ENCODE measurements around the gene SRP68.

The SRP68 gene

GRCh38 chr17:76056882-76057281, 15.4 kb downstream of the SRP68 start:
- H3K9me3 ChIP-seq (replicated peaks in 1 of 11): no peaks in the 10 kb centered on the region
- peaks cover 0 to 18% (median 0%) of the 10 kb centered on the region in 10 experiments; a peak in 7 of 20 replicates for H3K4me1 ChIP-seq
- H3K4me2 ChIP-seq: no peak overlapping the region
- no peaks in the 10 kb centered on the region for H3K27me3 ChIP-seq
- peaks cover 96 to 100% (median 98%) of the 10 kb centered on the region in 11 experiments for H3K36me3 ChIP-seq
- H3K9ac ChIP-seq: no peak overlapping the region
- H4K20me1 ChIP-seq: peaks cover 0 to 41% (median 14%) of the 10 kb centered on the region in 11 experiments; a peak in 12 of 22 replicates
- H3K4me3 ChIP-seq: no peak overlapping the region
- no peak for TF ChIP-seq Cebpa-rat (IDR thresholded peaks at IDR 0.05)
- H3K27ac ChIP-seq: no peak overlapping the region

- Histone ChIP-seq H4K20me1 (peaks cover 0 to 51% (median 27%) of the 10 kb centered on the region in 11 experiments; a peak in 16 of 22 replicates), H3K4me3 (no peak overlapping the region), H3K4me1 (peaks cover 0 to 36% (median 11%) of the 10 kb centered on the region in 10 experiments; a peak in 11 of 20 replicates), H3K9ac (0 out of 22 replicates have a peak overlapping the region, but pooled peaks of 1 of the 11 experiments have one; percentile 3), H3K9me3 (replicated peaks in 1 of 11) (no peaks in the 10 kb centered on the region), H3K27me3 (no peaks in the 10 kb centered on the region), H3K27ac (peak overlapping the region in 2 of 11 experiments; percentile 15 to 53; a peak in 3 of 22 replicates), H3K4me2 (peak overlapping the region in 3 of 11 experiments; percentile 20 to 50 (median 46); a peak in 5 of 22 replicates), H3K36me3 (peaks cover 96 to 100% (median 98%) of the 10 kb centered on the region in 11 experiments)
- TF ChIP-seq Cebpa-rat (IDR thresholded peaks at IDR 0.05): no peak
Measured at GRCh38 chr17:76054112-76054476, 18.2 kb downstream of the SRP68 start.

- no peak overlapping the region for H3K4me3 ChIP-seq
- H3K4me2 ChIP-seq: peak overlapping the region in 3 of 11 experiments; percentile 20 to 50 (median 46); a peak in 5 of 22 replicates
- H3K4me1 ChIP-seq: peaks cover 0 to 42% (median 15%) of the 10 kb centered on the region in 10 experiments; a peak in 12 of 20 replicates
- 0 out of 22 replicates have a peak overlapping the region, but pooled peaks of 1 of the 11 experiments have one; percentile 3 for H3K9ac ChIP-seq
- H4K20me1 ChIP-seq: peaks cover 1 to 55% (median 31%) of the 10 kb centered on the region in 11 experiments; a peak in 16 of 22 replicates
- peak overlapping the region in 2 of 11 experiments; percentile 15 to 53; a peak in 3 of 22 replicates for H3K27ac ChIP-seq
- H3K9me3 ChIP-seq (replicated peaks in 1 of 11): no peaks in the 10 kb centered on the region
- peaks cover 96 to 100% (median 98%) of the 10 kb centered on the region in 11 experiments for H3K36me3 ChIP-seq
- TF ChIP-seq Cebpa-rat (IDR thresholded peaks at IDR 0.05): no peak
- no peaks in the 10 kb centered on the region for H3K27me3 ChIP-seq
Measured at GRCh38 chr17:76053246-76054111, 18.8 kb downstream of the SRP68 start.

GRCh38 chr17:76051561-76051960, 20.8 kb downstream of the SRP68 start:
- no peak for TF ChIP-seq Cebpa-rat (IDR thresholded peaks at IDR 0.05)
- Histone ChIP-seq H3K27me3 (no peaks in the 10 kb centered on the region), H3K27ac (no peak overlapping the region), H3K9ac (peak overlapping the region in 1 of 11 experiments; percentile 3; a peak in 1 of 22 replicates), H3K36me3 (peaks cover 95 to 100% (median 98%) of the 10 kb centered on the region in 11 experiments), H4K20me1 (peaks cover 7 to 65% (median 35%) of the 10 kb centered on the region in 11 experiments; a peak in 16 of 22 replicates), H3K4me2 (no peak overlapping the region), H3K9me3 (replicated peaks in 1 of 11) (no peaks in the 10 kb centered on the region), H3K4me1 (peaks cover 0 to 54% (median 22%) of the 10 kb centered on the region in 10 experiments; a peak in 12 of 20 replicates), H3K4me3 (no peak overlapping the region)

- TF ChIP-seq Cebpa-rat (IDR thresholded peaks at IDR 0.05): no peak
- Histone ChIP-seq H3K27ac (no peak overlapping the region), H3K4me2 (no peak overlapping the region), H4K20me1 (peaks cover 7 to 62% (median 35%) of the 10 kb centered on the region in 11 experiments; a peak in 16 of 22 replicates), H3K36me3 (peaks cover 95 to 100% (median 98%) of the 10 kb centered on the region in 11 experiments), H3K4me1 (peaks cover 0 to 54% (median 22%) of the 10 kb centered on the region in 10 experiments; a peak in 12 of 20 replicates), H3K4me3 (no peak overlapping the region), H3K27me3 (no peaks in the 10 kb centered on the region), H3K9ac (peak overlapping the region in 5 of 11 experiments; percentile 1 to 44 (median 7); a peak in 2 of 22 replicates), H3K9me3 (replicated peaks in 1 of 11) (no peaks in the 10 kb centered on the region)
Measured at GRCh38 chr17:76050538-76051467, 21.5 kb downstream of the SRP68 start.

GRCh38 chr17:76049836-76050537, 22.3 kb downstream of the SRP68 start:
- H3K27ac ChIP-seq: peak overlapping the region in 2 of 11 experiments; percentile 9 to 16; a peak in 1 of 22 replicates
- H3K4me2 ChIP-seq: peak overlapping the region in 2 of 11 experiments; percentile 2 to 21; a peak in 1 of 22 replicates
- peaks cover 95 to 100% (median 98%) of the 10 kb centered on the region in 11 experiments for H3K36me3 ChIP-seq
- H3K4me3 ChIP-seq: no peak overlapping the region
- no peak for TF ChIP-seq Cebpa-rat (IDR thresholded peaks at IDR 0.05)
- H3K9ac ChIP-seq: peak overlapping the region in 7 of 11 experiments; percentile 3 to 44 (median 16); a peak in 2 of 22 replicates
- H3K9me3 ChIP-seq (replicated peaks in 1 of 11): no peaks in the 10 kb centered on the region
- no peaks in the 10 kb centered on the region for H3K27me3 ChIP-seq
- H4K20me1 ChIP-seq: peaks cover 7 to 59% (median 35%) of the 10 kb centered on the region in 11 experiments; a peak in 16 of 22 replicates
- H3K4me1 ChIP-seq: peaks cover 0 to 54% (median 22%) of the 10 kb centered on the region in 10 experiments; a peak in 12 of 20 replicates

- H3K4me2 ChIP-seq: no peak overlapping the region
- H3K27ac ChIP-seq: no peak overlapping the region; a peak in 1 of 22 replicates
- H3K36me3 ChIP-seq: peaks cover 96 to 100% (median 98%) of the 10 kb centered on the region in 11 experiments
Measured at GRCh38 chr17:76049239-76049638, 23.1 kb downstream of the SRP68 start.

More at GRCh38 chr17:76049239-76049638, 23.1 kb downstream of the SRP68 start:
- Histone ChIP-seq H3K4me3 (no peak overlapping the region), H3K4me1 (peaks cover 0 to 50% (median 22%) of the 10 kb centered on the region in 10 experiments; a peak in 12 of 20 replicates), H3K9ac (0 out of 22 replicates have a peak overlapping the region, but pooled peaks of 1 of the 11 experiments have one; percentile 3), H3K27me3 (no peaks in the 10 kb centered on the region), H3K9me3 (replicated peaks in 1 of 11) (no peaks in the 10 kb centered on the region), H4K20me1 (peaks cover 7 to 62% (median 35%) of the 10 kb centered on the region in 11 experiments; a peak in 16 of 22 replicates)
- TF ChIP-seq Cebpa-rat (IDR thresholded peaks at IDR 0.05): no peak

All from BLaER1 treated with 17β-estradiol and CSF1 and Interleukin-3, amounts not matched to agents 10 nM and 100 nM (cell line).